Pons (tissue), 1 donor: ENCODE measurements around the gene NBPF19.
"Not testable (repeated sequence)": the region's sequence is repeated elsewhere in the genome, so short reads cannot be mapped to it uniquely, and the experiment has no call there.

Experiments used
- DNase-seq: peaks from one replicate; pipeline ENCODE4 v3.0.0-alpha.2; 2016; ENCODE audit warnings: low spot score

The NBPF19 gene

GRCh38 chr1:149474745-149475144 is at the start of gene NBPF19:
NBPF19 (plus strand) TSS chr1:149475045; CDS start chr1:149475933, 888 bp downstream.
- not testable (repeated sequence) for DNase-seq

- DNase-seq, result not testable (repeated sequence)
Observed at GRCh38 chr1:149428317-149428716, 46.5 kb upstream of the NBPF19 start.

GRCh38 chr1:149445451-149445850 is 29.4 kb upstream of the NBPF19 start:
- peak; percentile 48 for DNase-seq

GRCh38 chr1:149452196-149452595 is 22.6 kb upstream of the NBPF19 start:
- not testable (repeated sequence) for DNase-seq

- not testable (repeated sequence) for DNase-seq
Observed at GRCh38 chr1:149452652-149453051, 22.2 kb upstream of the NBPF19 start.

GRCh38 chr1:149558350-149558825 is 83.5 kb downstream of the NBPF19 start:
- DNase-seq, result peak; percentile 22

- not testable (repeated sequence) for DNase-seq
Observed at GRCh38 chr1:149561806-149562205, 87.0 kb downstream of the NBPF19 start.

- not testable (repeated sequence) for DNase-seq
Observed at GRCh38 chr1:149565485-149565884, 90.6 kb downstream of the NBPF19 start.

GRCh38 chr1:149572763-149573162 is 97.9 kb downstream of the NBPF19 start:
- not testable (repeated sequence) for DNase-seq

GRCh38 chr1:149585592-149585991 is 110.7 kb downstream of the NBPF19 start:
- DNase-seq, result not testable (repeated sequence)
